K562 (cell line): Measurements from ENCODE around the gene ZNF747. TPM values are rescaled to one million over a fixed set of nuclear protein-coding genes. Genes with fewer than 3 reads are reported as not detected.
A peak's percentile ranks its signal among the peaks of the same experiment; 100 is the strongest.

Source experiments
- BRD9 ChIP-seq: fragments of 450-650 bp; IDR thresholded peaks from 2 replicates; pipeline ENCODE4 v1.6.1; 2018; ENCODE audit warnings: low read depth; ENCODE audit not compliant: partially characterized antibody
- FOXK1 ChIP-seq: sonication (generic); formaldehyde crosslinking; IDR thresholded peaks from 2 replicates; pipeline ENCODE4 v1.8.0; 2022; ENCODE audit warnings: missing genetic modification reagents, mild to moderate bottlenecking, borderline replicate concordance
- GTF2A2 ChIP-seq: IDR thresholded peaks from 2 replicates; pipeline ENCODE4 v1.6.1; 2016; ENCODE audit warnings: mild to moderate bottlenecking, missing genetic modification characterization, missing compliant biosample characterization
- GTF2E2 ChIP-seq: fragments of 200-800 bp; sonication (Bioruptor generic); IDR thresholded peaks from 2 replicates; pipeline ENCODE4 v1.6.1; 2016; ENCODE audit warnings: missing genetic modification characterization, missing compliant biosample characterization
- HDAC2 ChIP-seq: fragments of 450-650 bp; IDR thresholded peaks from 2 replicates; pipeline ENCODE4 v1.6.1; 2016; ENCODE audit warnings: mild to moderate bottlenecking
- HNRNPH1 ChIP-seq: fragments of 200-400 bp; formaldehyde crosslinking; optimal IDR thresholded peaks from 2 replicates; pipeline ENCODE3; 2017; ENCODE audit warnings: low read depth, mild to moderate bottlenecking, low read length, moderate library complexity
- KAT7 ChIP-seq: sonication (generic); formaldehyde crosslinking; IDR thresholded peaks from 2 replicates; pipeline ENCODE4 v1.8.0; 2022; ENCODE audit warnings: missing genetic modification reagents, mild to moderate bottlenecking, borderline replicate concordance
- KLF13 ChIP-seq: fragments of 450-650 bp; IDR thresholded peaks from 2 replicates; pipeline ENCODE4 v1.6.1; 2016; ENCODE audit warnings: missing genetic modification characterization, low read depth, mild to moderate bottlenecking, missing compliant biosample characterization, moderate library complexity, borderline replicate concordance
- RBFOX2 ChIP-seq: fragments of 200-400 bp; formaldehyde crosslinking; IDR thresholded peaks from 2 replicates; pipeline ENCODE4 v1.6.1; 2017; ENCODE audit warnings: low read depth, mild to moderate bottlenecking, low read length, moderate library complexity
- SMARCA4 ChIP-seq: fragments of 450-650 bp; IDR thresholded peaks from 2 replicates; pipeline ENCODE4 v1.6.1; 2016
- ZC3H11A ChIP-seq: IDR thresholded peaks from 2 replicates; pipeline ENCODE4 v1.6.1; 2012; ENCODE audit warnings: low read depth, low read length, improper control_type of control experiment
- ZFP36 ChIP-seq: fragments of 150-350 bp; IDR thresholded peaks from 2 replicates; pipeline ENCODE4 v1.6.1; 2018; ENCODE audit warnings: low read length, low read depth; ENCODE audit not compliant: partially characterized antibody
- ZNF133 ChIP-seq: fragments of 250-450 bp; sonication (Bioruptor Pico); IDR thresholded peaks from 2 replicates; pipeline ENCODE4 v1.4.0; 2020; ENCODE audit warnings: mild to moderate bottlenecking
- ZNF445 ChIP-seq: fragments of 250-450 bp; sonication (Bioruptor Pico); IDR thresholded peaks from 2 replicates; pipeline ENCODE4 v1.4.0; 2020; ENCODE audit warnings: low read depth, mild to moderate bottlenecking, moderate library complexity
- ZNF77 ChIP-seq: fragments of 250-450 bp; sonication (Bioruptor Pico); IDR thresholded peaks from 2 replicates; pipeline ENCODE4 v1.5.0; 2020
- ZNF830 ChIP-seq: fragments of 250-450 bp; sonication (Bioruptor Pico); IDR thresholded peaks from 2 replicates; pipeline ENCODE4 v1.5.0; 2021; ENCODE audit warnings: mild to moderate bottlenecking
- polyA plus RNA-seq, 8 experiments: library from polyadenylated mRNA; depleted of rRNA in 4 of 8; stranded (reverse) in 5 of 8; unstranded in 3 of 8; fragments of >200 nt; fragmentation: Nextera tagmentation in 2 of 8; fragmentation: Illumina TruSeq in 1 of 8; extraction: Ambion mirVana in 2 of 8; extraction: Trizol in 1 of 8; gene quantifications; 2 replicates each; pipeline versions ENCODE4 v1.2.1 to v1.2.3, GENCODE V29; 2011 to 2014; ENCODE audit warnings: inconsistent platforms in 1 of 8, missing spikeins in 1 of 8
- total RNA-seq, 7 experiments: library from RNA; depleted of rRNA in 6 of 7; stranded (reverse); fragments of >200 nt in 6 of 7; fragmentation: Illumina TruSeq in 2 of 7; extraction: Trizol in 2 of 7; gene quantifications; 2 replicates each; pipeline versions ENCODE4 v1.2.1 to v1.2.3, GENCODE V29; 2011 to 2021; ENCODE audit warnings: low replicate concordance in 1 of 7
- TF ChIP-seq, protein P1 (sequence below): sonication (generic); formaldehyde crosslinking; IDR thresholded peaks from 2 replicates; pipeline ENCODE4 v1.8.1; 2023; ENCODE audit warnings: mild to moderate bottlenecking, missing genetic modification reagents, moderate library complexity
- TF ChIP-seq, protein P2 (sequence below): fragments of 450-650 bp; IDR thresholded peaks from 2 replicates; pipeline ENCODE4 v1.6.1; 2018; ENCODE audit not compliant: partially characterized antibody
- TF ChIP-seq, protein P3 (sequence below), 3 experiments: IDR thresholded peaks in 2 of 3; conservative IDR thresholded peaks in 1 of 3; 2 replicates each; pipeline ENCODE4 v1.5.1; 2011 to 2012; ENCODE audit warnings: low read length in 3 of 3, mild to moderate bottlenecking in 3 of 3, control low read depth in 2 of 3, improper control_type of control experiment in 1 of 3, inconsistent platforms in 1 of 3, low read depth in 1 of 3, mixed read lengths in 1 of 3, moderate library complexity in 1 of 3; ENCODE audit not compliant: insufficient read depth in 2 of 3
- TF ChIP-seq, protein P4 (sequence below): IDR thresholded peaks from 3 replicates; pipeline ENCODE4 v1.6.1; 2011; ENCODE audit warnings: borderline replicate concordance, mild to moderate bottlenecking; ENCODE audit not compliant: insufficient read length, insufficient read depth

The ZNF747 gene
- total and polyA plus RNA-seq, 9 of the 15 experiments (the other 6 are each of a cell fraction or from before 2014, with no cell fraction given): 0.14 to 3.3 (median 1.5) TPM

DNA sequence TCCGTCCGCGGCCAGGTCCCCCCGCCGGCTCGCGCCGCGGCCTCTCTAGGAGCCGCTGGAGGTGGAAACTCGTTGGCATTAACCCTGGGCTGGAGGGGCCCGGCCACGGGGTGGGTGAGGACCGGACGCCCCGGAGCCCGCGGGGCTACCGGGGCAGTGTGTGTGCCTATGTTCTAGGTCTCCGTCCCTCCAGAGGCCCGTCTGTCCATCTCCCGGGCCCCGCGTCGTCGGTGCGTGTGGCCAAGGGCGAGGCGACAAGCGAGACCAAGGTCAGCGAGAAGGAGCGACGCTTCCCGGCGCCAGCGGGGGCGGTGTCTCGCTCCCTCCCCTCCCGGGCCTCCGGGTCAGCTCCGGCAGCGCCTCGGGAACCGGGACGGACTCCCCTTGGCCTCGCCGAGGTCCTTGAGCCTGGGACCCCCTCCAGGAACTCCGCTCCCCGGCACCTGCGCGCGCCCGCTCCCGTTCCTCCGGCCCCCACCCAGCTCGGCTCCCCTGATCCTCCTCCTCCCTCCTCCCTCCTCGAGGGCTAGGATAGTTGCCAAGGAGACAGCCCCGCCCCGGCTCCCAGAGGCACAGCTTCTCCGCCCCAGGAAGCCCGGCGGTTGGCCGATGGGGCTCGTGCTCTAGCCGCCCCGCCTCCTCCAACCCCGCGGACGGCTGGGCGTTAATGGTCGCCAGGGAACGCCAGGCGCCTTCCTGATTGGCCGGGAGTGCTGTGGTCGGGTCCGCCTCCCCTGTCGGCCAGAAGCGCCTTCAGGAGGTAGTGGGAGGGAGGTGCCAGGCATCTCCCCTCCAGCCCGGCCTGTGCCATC lies 7.6 kb downstream of the ZNF747 start (continued):
- TF ChIP-seq BRD9: peak; percentile 53
- TF ChIP-seq SMARCA4: no peak
- no peak for TF ChIP-seq ZC3H11A
- TF ChIP-seq, protein P1, sequence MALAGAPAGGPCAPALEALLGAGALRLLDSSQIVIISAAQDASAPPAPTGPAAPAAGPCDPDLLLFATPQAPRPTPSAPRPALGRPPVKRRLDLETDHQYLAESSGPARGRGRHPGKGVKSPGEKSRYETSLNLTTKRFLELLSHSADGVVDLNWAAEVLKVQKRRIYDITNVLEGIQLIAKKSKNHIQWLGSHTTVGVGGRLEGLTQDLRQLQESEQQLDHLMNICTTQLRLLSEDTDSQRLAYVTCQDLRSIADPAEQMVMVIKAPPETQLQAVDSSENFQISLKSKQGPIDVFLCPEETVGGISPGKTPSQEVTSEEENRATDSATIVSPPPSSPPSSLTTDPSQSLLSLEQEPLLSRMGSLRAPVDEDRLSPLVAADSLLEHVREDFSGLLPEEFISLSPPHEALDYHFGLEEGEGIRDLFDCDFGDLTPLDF (CRISPR knock-in tag): no peak; the same call in 1 of the 2 replicates
- peak; percentile 16; the same call in 1 of the 2 replicates for TF ChIP-seq HDAC2
- no peak for TF ChIP-seq ZNF133
- TF ChIP-seq KLF13: peak; percentile 39; the same call in 1 of the 2 replicates
- no peak for TF ChIP-seq HNRNPH1
- TF ChIP-seq, protein P2, sequence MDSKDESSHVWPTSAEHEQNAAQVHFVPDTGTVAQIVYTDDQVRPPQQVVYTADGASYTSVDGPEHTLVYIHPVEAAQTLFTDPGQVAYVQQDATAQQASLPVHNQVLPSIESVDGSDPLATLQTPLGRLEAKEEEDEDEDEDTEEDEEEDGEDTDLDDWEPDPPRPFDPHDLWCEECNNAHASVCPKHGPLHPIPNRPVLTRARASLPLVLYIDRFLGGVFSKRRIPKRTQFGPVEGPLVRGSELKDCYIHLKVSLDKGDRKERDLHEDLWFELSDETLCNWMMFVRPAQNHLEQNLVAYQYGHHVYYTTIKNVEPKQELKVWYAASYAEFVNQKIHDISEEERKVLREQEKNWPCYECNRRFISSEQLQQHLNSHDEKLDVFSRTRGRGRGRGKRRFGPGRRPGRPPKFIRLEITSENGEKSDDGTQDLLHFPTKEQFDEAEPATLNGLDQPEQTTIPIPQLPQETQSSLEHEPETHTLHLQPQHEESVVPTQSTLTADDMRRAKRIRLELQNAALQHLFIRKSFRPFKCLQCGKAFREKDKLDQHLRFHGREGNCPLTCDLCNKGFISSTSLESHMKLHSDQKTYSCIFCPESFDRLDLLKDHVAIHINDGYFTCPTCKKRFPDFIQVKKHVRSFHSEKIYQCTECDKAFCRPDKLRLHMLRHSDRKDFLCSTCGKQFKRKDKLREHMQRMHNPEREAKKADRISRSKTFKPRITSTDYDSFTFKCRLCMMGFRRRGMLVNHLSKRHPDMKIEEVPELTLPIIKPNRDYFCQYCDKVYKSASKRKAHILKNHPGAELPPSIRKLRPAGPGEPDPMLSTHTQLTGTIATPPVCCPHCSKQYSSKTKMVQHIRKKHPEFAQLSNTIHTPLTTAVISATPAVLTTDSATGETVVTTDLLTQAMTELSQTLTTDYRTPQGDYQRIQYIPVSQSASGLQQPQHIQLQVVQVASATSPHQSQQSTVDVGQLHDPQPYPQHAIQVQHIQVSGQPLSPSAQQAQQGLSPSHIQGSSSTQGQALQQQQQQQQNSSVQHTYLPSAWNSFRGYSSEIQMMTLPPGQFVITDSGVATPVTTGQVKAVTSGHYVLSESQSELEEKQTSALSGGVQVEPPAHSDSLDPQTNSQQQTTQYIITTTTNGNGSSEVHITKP: peak; percentile 50
- no peak for TF ChIP-seq FOXK1 (CRISPR knock-in tag)
- TF ChIP-seq KAT7 (CRISPR knock-in tag): 0 out of 2 replicates have a peak, but pooled peaks have one; percentile 69
- TF ChIP-seq, protein P3, sequence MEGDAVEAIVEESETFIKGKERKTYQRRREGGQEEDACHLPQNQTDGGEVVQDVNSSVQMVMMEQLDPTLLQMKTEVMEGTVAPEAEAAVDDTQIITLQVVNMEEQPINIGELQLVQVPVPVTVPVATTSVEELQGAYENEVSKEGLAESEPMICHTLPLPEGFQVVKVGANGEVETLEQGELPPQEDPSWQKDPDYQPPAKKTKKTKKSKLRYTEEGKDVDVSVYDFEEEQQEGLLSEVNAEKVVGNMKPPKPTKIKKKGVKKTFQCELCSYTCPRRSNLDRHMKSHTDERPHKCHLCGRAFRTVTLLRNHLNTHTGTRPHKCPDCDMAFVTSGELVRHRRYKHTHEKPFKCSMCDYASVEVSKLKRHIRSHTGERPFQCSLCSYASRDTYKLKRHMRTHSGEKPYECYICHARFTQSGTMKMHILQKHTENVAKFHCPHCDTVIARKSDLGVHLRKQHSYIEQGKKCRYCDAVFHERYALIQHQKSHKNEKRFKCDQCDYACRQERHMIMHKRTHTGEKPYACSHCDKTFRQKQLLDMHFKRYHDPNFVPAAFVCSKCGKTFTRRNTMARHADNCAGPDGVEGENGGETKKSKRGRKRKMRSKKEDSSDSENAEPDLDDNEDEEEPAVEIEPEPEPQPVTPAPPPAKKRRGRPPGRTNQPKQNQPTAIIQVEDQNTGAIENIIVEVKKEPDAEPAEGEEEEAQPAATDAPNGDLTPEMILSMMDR (IDR thresholded peaks at IDR 0.05 in 2 of 3, conservative IDR thresholded peaks at IDR 0.05 in 1 of 3; ENCODE audit: insufficient read depth in 2 of 3, low read depth in 1 of 3, low read length in 3 of 3): peak; percentile 20 to 37 (median 31); a peak in 4 of 6 replicates
- TF ChIP-seq ZFP36: no peak
- peak; percentile 72; the same call in 1 of the 2 replicates for TF ChIP-seq GTF2E2
- peak; percentile 95; the same call in 1 of the 2 replicates for TF ChIP-seq ZNF830 (CRISPR knock-in tag)
- peak; percentile 93 for TF ChIP-seq RBFOX2
- TF ChIP-seq GTF2A2 (tag): no peak
- TF ChIP-seq ZNF445 (CRISPR knock-in tag): no peak
- TF ChIP-seq ZNF77 (CRISPR knock-in tag): no peak
- TF ChIP-seq, protein P4, sequence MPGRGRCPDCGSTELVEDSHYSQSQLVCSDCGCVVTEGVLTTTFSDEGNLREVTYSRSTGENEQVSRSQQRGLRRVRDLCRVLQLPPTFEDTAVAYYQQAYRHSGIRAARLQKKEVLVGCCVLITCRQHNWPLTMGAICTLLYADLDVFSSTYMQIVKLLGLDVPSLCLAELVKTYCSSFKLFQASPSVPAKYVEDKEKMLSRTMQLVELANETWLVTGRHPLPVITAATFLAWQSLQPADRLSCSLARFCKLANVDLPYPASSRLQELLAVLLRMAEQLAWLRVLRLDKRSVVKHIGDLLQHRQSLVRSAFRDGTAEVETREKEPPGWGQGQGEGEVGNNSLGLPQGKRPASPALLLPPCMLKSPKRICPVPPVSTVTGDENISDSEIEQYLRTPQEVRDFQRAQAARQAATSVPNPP: no peak
